Astrocyte (in vitro differentiated cells and primary cell): ENCODE data around the gene OSBPL5. TPM values are rescaled to one million over a fixed set of nuclear protein-coding genes. Genes with fewer than 3 reads are reported as not detected.

ENCODE experiments used
- DNase-seq: peaks from one replicate; pipeline ENCODE4 v3.0.0-alpha.2; 2010; ENCODE audit warnings: low read depth
- FAIRE-seq: peaks from 2 replicates; lab custom pipeline; 2011; peaks lifted over from hg19 to GRCh38; lab: Jason Lieb, UNC
- H2AFZ ChIP-seq: 2 replicates; pipeline ENCODE4 v1.6.0; 2012; ENCODE audit warnings: low read depth, low read length, inconsistent platforms
- H3K27ac ChIP-seq: 2 replicates; pipeline ENCODE4 v1.5.1; 2011; ENCODE audit warnings: low read depth, low read length, inconsistent platforms
- H3K27me3 ChIP-seq: 2 replicates; pipeline ENCODE4 v1.6.0; 2011; ENCODE audit warnings: low read length, inconsistent platforms; ENCODE audit not compliant: insufficient read depth
- H3K36me3 ChIP-seq: 2 replicates; pipeline ENCODE4 v1.5.1; 2011; ENCODE audit warnings: low read length, inconsistent platforms; ENCODE audit not compliant: insufficient read depth
- H3K4me1 ChIP-seq: 2 replicates; pipeline ENCODE4 v1.5.1; 2011; ENCODE audit warnings: low read length, inconsistent platforms; ENCODE audit not compliant: insufficient read depth
- H3K4me2 ChIP-seq: 2 replicates; pipeline ENCODE4 v1.6.0; 2012; ENCODE audit warnings: low read length, inconsistent platforms
- H3K4me3 ChIP-seq: 2 replicates; pipeline ENCODE4 v1.5.1; 2011; ENCODE audit warnings: low read depth, mild to moderate bottlenecking, low read length, inconsistent platforms; ENCODE audit not compliant: insufficient read depth
- H3K79me2 ChIP-seq: 2 replicates; pipeline ENCODE4 v1.6.0; 2012; ENCODE audit warnings: mild to moderate bottlenecking, low read length, inconsistent platforms; ENCODE audit not compliant: insufficient read depth
- H3K9ac ChIP-seq: 2 replicates; pipeline ENCODE4 v1.6.0; 2012; ENCODE audit warnings: mild to moderate bottlenecking, low read length, inconsistent platforms
- H3K9me3 ChIP-seq: 2 replicates; pipeline ENCODE4 v1.5.1; 2012; ENCODE audit warnings: low read depth, mild to moderate bottlenecking, low read length, inconsistent platforms; ENCODE audit not compliant: insufficient read depth
- H4K20me1 ChIP-seq: 2 replicates; pipeline ENCODE4 v1.6.0; 2012; ENCODE audit warnings: low read length, inconsistent platforms; ENCODE audit not compliant: insufficient read depth
- H3K27ac Mint-ChIP-seq: one replicate; pipeline ENCODE4 v1.8.0; 2021; ENCODE audit warnings: mild to moderate bottlenecking, mixed read lengths; ENCODE audit not compliant: unreplicated experiment
- H3K27me3 Mint-ChIP-seq: one replicate; pipeline ENCODE4 v1.8.0; 2021; ENCODE audit warnings: low read depth, mixed read lengths; ENCODE audit not compliant: unreplicated experiment
- H3K36me3 Mint-ChIP-seq: one replicate; pipeline ENCODE4 v1.8.0; 2021; ENCODE audit warnings: low read depth, mixed read lengths; ENCODE audit not compliant: unreplicated experiment
- H3K4me1 Mint-ChIP-seq: one replicate; pipeline ENCODE4 v1.8.0; 2021; ENCODE audit warnings: low read depth, mixed read lengths; ENCODE audit not compliant: unreplicated experiment
- H3K4me3 Mint-ChIP-seq: one replicate; pipeline ENCODE4 v1.8.0; 2021; ENCODE audit warnings: mild to moderate bottlenecking, moderate library complexity, mixed read lengths; ENCODE audit not compliant: unreplicated experiment
- H3K9me3 Mint-ChIP-seq: one replicate; pipeline ENCODE4 v1.8.0; 2021; ENCODE audit warnings: mild to moderate bottlenecking, mixed read lengths; ENCODE audit not compliant: unreplicated experiment
- CTCF ChIP-seq: IDR thresholded peaks from 2 replicates; pipeline ENCODE4 v1.5.1; 2011; ENCODE audit warnings: low read depth, mild to moderate bottlenecking, inconsistent platforms, low read length, moderate library complexity; ENCODE audit not compliant: insufficient read depth
- EZH2 ChIP-seq: IDR thresholded peaks from 2 replicates; pipeline ENCODE4 v1.6.1; 2012; ENCODE audit warnings: mild to moderate bottlenecking, low read length, inconsistent platforms; ENCODE audit not compliant: insufficient read depth
- total RNA-seq: library from RNA; stranded (reverse); gene quantifications from 2 replicates; pipeline ENCODE4 v1.2.1, GENCODE V29; 2021

Gene OSBPL5
- total RNA-seq, 1 donor from 2014 or later = 29.0 TPM

GRCh38 chr11:3060436-3061025, 104.6 kb downstream of the OSBPL5 start:
- peaks cover 4% of the 10 kb centered on the region for H4K20me1 ChIP-seq
- no peaks in the 10 kb centered on the region for H3K9me3 ChIP-seq
- no peak for DNase-seq
- FAIRE-seq = no peak
- no peaks in the 10 kb centered on the region for H3K27me3 Mint-ChIP-seq
- H2AFZ ChIP-seq = no peak overlapping the region
- no peak overlapping the region for H3K9ac ChIP-seq
- no peak overlapping the region for H3K4me3 Mint-ChIP-seq
- H3K4me3 ChIP-seq = no peak overlapping the region
- no peak overlapping the region for H3K4me2 ChIP-seq
- peaks cover 18% of the 10 kb centered on the region for H3K79me2 ChIP-seq
- no peak overlapping the region for H3K27ac ChIP-seq
- no peak overlapping the region for H3K27ac Mint-ChIP-seq
- no peaks in the 10 kb centered on the region for H3K36me3 ChIP-seq
- TF ChIP-seq CTCF (no peak), EZH2 (no peak)
- no peaks in the 10 kb centered on the region for H3K27me3 ChIP-seq
- peaks cover under 1% of the 10 kb centered on the region for H3K9me3 Mint-ChIP-seq
- no peaks in the 10 kb centered on the region for H3K36me3 Mint-ChIP-seq
- H3K4me1 Mint-ChIP-seq = peaks cover 12% of the 10 kb centered on the region
- peaks cover 20% of the 10 kb centered on the region for H3K4me1 ChIP-seq

GRCh38 chr11:3058753-3059664, 106.1 kb downstream of the OSBPL5 start:
- Histone ChIP-seq H3K9me3 (no peaks in the 10 kb centered on the region), H3K4me1 (peaks cover 20% of the 10 kb centered on the region), H3K27me3 (no peaks in the 10 kb centered on the region), H3K9ac (peak overlapping the region; percentile 31), H4K20me1 (peaks cover 15% of the 10 kb centered on the region), H3K4me3 (no peak overlapping the region), H3K4me2 (peak overlapping the region; percentile 65), H3K36me3 (peaks cover 4% of the 10 kb centered on the region), H2AFZ (peak overlapping the region; percentile 61), H3K27ac (peak overlapping the region; percentile 26), H3K79me2 (peaks cover 32% of the 10 kb centered on the region)
- H3K4me3 Mint-ChIP-seq = peak overlapping the region; percentile 73
- H3K9me3 Mint-ChIP-seq = no peaks in the 10 kb centered on the region
- H3K36me3 Mint-ChIP-seq = peaks cover 8% of the 10 kb centered on the region
- H3K27ac Mint-ChIP-seq = peak overlapping the region; percentile 62
- no peak for TF ChIP-seq EZH2
- TF ChIP-seq CTCF = no peak
- H3K27me3 Mint-ChIP-seq = no peaks in the 10 kb centered on the region
- DNase-seq = peak; percentile 81
- H3K4me1 Mint-ChIP-seq = peaks cover 23% of the 10 kb centered on the region
- FAIRE-seq = peak; percentile 5
